ENCODE measurements around the gene CRISPLD2.
"Not testable (repeated sequence)": the region's sequence is repeated elsewhere in the genome, so short reads cannot be mapped to it uniquely, and the experiment has no call there.

The CRISPLD2 gene

GRCh38 chr16:84822990-84823389 lies 3.2 kb downstream of the CRISPLD2 start:
- DNase-seq, result no peak

GRCh38 chr16:84823484-84823883 lies 3.7 kb downstream of the CRISPLD2 start:
- DNase-seq, result no peak

GRCh38 chr16:84823926-84824325 lies 4.1 kb downstream of the CRISPLD2 start:
- no peak for DNase-seq

GRCh38 chr16:84825896-84826557 lies 6.2 kb downstream of the CRISPLD2 start:
- DNase-seq, result no peak

GRCh38 chr16:84826558-84826941 lies 6.8 kb downstream of the CRISPLD2 start:
- no peak for DNase-seq

GRCh38 chr16:84827131-84827574 lies 7.4 kb downstream of the CRISPLD2 start:
- no peak for DNase-seq

GRCh38 chr16:84827897-84828296 lies 8.1 kb downstream of the CRISPLD2 start:
- DNase-seq, result no peak

- DNase-seq, result no peak
Observed at GRCh38 chr16:84828322-84828721, 8.5 kb downstream of the CRISPLD2 start.

- DNase-seq, result no peak
Observed at GRCh38 chr16:84829168-84829965, 9.6 kb downstream of the CRISPLD2 start.

- no peak for DNase-seq
Observed at GRCh38 chr16:84830765-84831384, 11.1 kb downstream of the CRISPLD2 start.

- not testable (repeated sequence) for DNase-seq
Observed at GRCh38 chr16:84831728-84832127, 11.9 kb downstream of the CRISPLD2 start.

- DNase-seq, result no peak
Observed at GRCh38 chr16:84832488-84833143, 12.8 kb downstream of the CRISPLD2 start.

GRCh38 chr16:84833144-84833500 lies 13.3 kb downstream of the CRISPLD2 start:
- no peak for DNase-seq

GRCh38 chr16:84833542-84834402 lies 14.0 kb downstream of the CRISPLD2 start:
- no peak for DNase-seq

- DNase-seq, result no peak
Observed at GRCh38 chr16:84834403-84834772, 14.6 kb downstream of the CRISPLD2 start.

GRCh38 chr16:84836234-84836647 lies 16.5 kb downstream of the CRISPLD2 start:
- no peak for DNase-seq

GRCh38 chr16:84836967-84837366 lies 17.2 kb downstream of the CRISPLD2 start:
- no peak for DNase-seq

GRCh38 chr16:84838383-84838948 lies 18.7 kb downstream of the CRISPLD2 start:
- no peak for DNase-seq

- DNase-seq, result no peak
Observed at GRCh38 chr16:84839054-84839453, 19.3 kb downstream of the CRISPLD2 start.

- DNase-seq, result no peak
Observed at GRCh38 chr16:84839956-84840355, 20.2 kb downstream of the CRISPLD2 start.

GRCh38 chr16:84840687-84841627 lies 21.2 kb downstream of the CRISPLD2 start:
- no peak for DNase-seq

Measured in stimulated activated CD4-positive, alpha-beta T cell treated with anti-CD3 and anti-CD28 coated beads, Interleukin-4, amount 100 ng/mL, for 24 hours (primary cell).